HG02623 (cell line): Measurements from ENCODE around the gene ARPC1B.

Experiments used
- ATAC-seq: cut with Tn5 transposase; IDR thresholded peaks from one replicate; pipeline ENCODE4 v1.9.1; 2021; ENCODE audit warnings: moderate library complexity; ENCODE audit not compliant: unreplicated experiment

Gene ARPC1B

GRCh38 chr7:99440195-99440594, 65.7 kb downstream of the ARPC1B start:
- no peak for ATAC-seq
